Neural crest cell (in vitro differentiated cells): ENCODE data around the gene SLC35E2B. TPM values are rescaled to one million over a fixed set of nuclear protein-coding genes. Genes with fewer than 3 reads are reported as not detected.
"Not testable (repeated sequence)": the region's sequence is repeated elsewhere in the genome, so short reads cannot be mapped to it uniquely, and the experiment has no call there.

Experiments used
- DNase-seq: peaks from one replicate; pipeline ENCODE4 v3.0.0; 2021; ENCODE audit warnings: low read depth, mixed read lengths, low spot score
- H3K27ac Mint-ChIP-seq: one replicate; pipeline ENCODE4 v1.8.0; 2021; ENCODE audit warnings: mild to moderate bottlenecking, mixed read lengths; ENCODE audit not compliant: unreplicated experiment
- H3K27me3 Mint-ChIP-seq: 2 replicates; pipeline ENCODE4 v1.8.0; 2021; ENCODE audit warnings: low read depth, mild to moderate bottlenecking, mixed read lengths
- H3K36me3 Mint-ChIP-seq: 2 replicates; pipeline ENCODE4 v1.8.0; 2021; ENCODE audit warnings: low read depth, mild to moderate bottlenecking, mixed read lengths
- H3K4me1 Mint-ChIP-seq: 2 replicates; pipeline ENCODE4 v1.8.0; 2021; ENCODE audit warnings: mixed read lengths
- H3K4me3 Mint-ChIP-seq: one replicate; pipeline ENCODE4 v1.8.0; 2021; ENCODE audit warnings: mild to moderate bottlenecking, mixed read lengths
- H3K9me3 Mint-ChIP-seq: 2 replicates; pipeline ENCODE4 v1.8.0; 2021; ENCODE audit warnings: mixed read lengths
- total RNA-seq: library from RNA; stranded (reverse); gene quantifications from 2 replicates; pipeline ENCODE4 v1.2.1, GENCODE V29; 2021
- TF ChIP-seq, protein P1 (sequence below): fragments of 200-600 bp; sonication (generic); conservative IDR thresholded peaks from 2 replicates; pipeline ENCODE4 v1.5.0; 2021; ENCODE audit warnings: antibody characterized with exemption, mild to moderate bottlenecking

Gene SLC35E2B
- total RNA-seq, 1 donor from 2014 or later: 99.0 TPM

DNA sequence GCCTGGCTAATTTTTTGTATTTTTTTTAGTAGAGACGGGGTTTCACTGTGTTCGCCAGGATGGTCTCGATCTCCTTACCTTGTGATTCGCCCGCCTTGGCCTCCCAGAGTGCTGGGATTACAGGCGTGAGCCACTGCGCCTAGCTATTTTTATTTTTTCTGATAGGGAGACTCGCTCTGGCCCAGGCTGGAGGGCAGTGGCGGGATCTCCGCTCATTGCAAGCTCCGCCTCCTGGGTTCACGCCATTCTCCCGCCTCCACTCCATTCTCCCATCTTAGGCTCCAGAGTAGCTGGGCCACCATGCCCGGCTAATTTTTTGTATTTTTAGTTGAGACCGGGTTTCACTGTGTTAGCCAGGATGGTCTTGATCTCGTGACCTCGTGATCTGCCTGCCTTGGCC lies 33.5 kb upstream of the SLC35E2B start:
- DNase-seq, H3K36me3 Mint-ChIP-seq, H3K9me3 Mint-ChIP-seq, H3K27ac Mint-ChIP-seq, H3K27me3 Mint-ChIP-seq, H3K4me1 Mint-ChIP-seq: not testable (repeated sequence)
- peak overlapping the region; percentile 61 for H3K4me3 Mint-ChIP-seq

DNA sequence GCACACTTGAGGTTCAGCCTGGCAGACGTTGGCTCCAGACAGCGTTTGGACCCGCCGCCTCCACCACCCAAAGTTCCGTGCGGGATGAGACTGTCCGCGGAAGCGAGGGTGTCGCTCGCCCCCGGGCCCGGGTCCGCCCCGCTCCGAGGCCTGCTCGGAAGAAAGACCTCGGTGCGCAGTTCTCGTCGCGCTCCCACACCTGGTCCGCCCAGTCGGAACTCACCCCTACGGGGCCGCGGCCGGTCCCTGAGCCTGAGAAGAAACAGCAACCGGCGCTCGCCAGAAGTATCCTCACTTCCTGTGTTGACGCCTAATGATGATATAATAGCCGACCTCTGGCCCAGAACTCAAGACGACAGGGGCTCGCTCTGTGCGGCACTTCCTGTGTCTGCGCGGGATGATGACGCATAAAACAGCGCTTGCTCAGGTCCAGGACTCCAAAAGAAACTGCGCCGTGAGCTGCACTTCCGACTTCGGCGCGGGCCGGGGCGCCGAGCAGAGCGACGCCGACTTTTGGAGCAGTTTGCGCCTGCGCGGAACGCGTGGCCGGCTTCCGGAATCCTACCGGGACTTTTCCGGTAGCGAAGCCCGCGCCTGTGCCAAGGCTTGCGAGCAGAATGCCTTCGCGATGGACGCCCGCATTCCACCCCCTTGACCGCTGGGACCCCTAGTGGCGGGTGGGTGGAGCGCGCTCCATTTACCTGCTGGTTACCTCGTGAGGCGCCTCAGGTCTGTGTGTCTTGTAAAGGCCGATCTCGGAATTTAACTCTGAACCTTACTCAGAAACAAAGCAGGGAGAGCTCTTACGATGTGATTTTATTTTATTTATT lies 31.7 kb upstream of the SLC35E2B start, which contains the start of gene CDK11A:
Gene CDK11A, minus strand, starts transcription at position 323 of the 830 bp plus-strand sequence. CDS start 1,539 bp downstream, outside the sequence.
- H3K36me3 Mint-ChIP-seq, H3K4me1 Mint-ChIP-seq, H3K9me3 Mint-ChIP-seq, H3K27me3 Mint-ChIP-seq: not testable (repeated sequence)
- Mint-ChIP-seq H3K4me3 (peak within 1 kb of the TSS; percentile 92), H3K27ac (peak within 1 kb of the TSS; percentile 81)
- TF ChIP-seq, protein P1, sequence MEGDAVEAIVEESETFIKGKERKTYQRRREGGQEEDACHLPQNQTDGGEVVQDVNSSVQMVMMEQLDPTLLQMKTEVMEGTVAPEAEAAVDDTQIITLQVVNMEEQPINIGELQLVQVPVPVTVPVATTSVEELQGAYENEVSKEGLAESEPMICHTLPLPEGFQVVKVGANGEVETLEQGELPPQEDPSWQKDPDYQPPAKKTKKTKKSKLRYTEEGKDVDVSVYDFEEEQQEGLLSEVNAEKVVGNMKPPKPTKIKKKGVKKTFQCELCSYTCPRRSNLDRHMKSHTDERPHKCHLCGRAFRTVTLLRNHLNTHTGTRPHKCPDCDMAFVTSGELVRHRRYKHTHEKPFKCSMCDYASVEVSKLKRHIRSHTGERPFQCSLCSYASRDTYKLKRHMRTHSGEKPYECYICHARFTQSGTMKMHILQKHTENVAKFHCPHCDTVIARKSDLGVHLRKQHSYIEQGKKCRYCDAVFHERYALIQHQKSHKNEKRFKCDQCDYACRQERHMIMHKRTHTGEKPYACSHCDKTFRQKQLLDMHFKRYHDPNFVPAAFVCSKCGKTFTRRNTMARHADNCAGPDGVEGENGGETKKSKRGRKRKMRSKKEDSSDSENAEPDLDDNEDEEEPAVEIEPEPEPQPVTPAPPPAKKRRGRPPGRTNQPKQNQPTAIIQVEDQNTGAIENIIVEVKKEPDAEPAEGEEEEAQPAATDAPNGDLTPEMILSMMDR: peak; percentile 60
- peak; percentile 90 for DNase-seq

DNA sequence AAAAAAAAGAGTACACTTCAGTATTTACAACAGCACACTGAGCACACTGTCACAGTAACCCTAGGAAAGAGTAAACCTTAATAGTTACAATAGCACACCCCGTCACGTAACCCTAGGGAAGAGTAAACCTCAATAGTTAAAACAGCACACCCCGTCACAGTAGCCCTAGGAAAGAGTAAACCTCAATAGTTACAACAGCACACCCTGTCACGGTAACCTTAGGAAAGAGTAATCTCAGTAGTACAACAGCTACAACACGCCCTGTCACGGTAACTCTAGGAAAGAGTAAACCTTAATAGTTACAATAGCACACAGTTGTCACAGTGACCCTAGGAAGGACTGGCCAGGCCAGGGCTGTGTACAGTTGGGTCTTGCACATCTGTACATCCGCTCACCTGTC lies 28.6 kb upstream of the SLC35E2B start:
- TF ChIP-seq, protein P1: no peak
- Mint-ChIP-seq H3K4me3 (peak overlapping the region; percentile 73), H3K27ac (no peak overlapping the region), H3K36me3 (peaks cover 14% of the 10 kb centered on the region), H3K27me3 (no peaks in the 10 kb centered on the region), H3K9me3 (no peaks in the 10 kb centered on the region), H3K4me1 (peaks cover 8% of the 10 kb centered on the region)
- no peak for DNase-seq

DNA sequence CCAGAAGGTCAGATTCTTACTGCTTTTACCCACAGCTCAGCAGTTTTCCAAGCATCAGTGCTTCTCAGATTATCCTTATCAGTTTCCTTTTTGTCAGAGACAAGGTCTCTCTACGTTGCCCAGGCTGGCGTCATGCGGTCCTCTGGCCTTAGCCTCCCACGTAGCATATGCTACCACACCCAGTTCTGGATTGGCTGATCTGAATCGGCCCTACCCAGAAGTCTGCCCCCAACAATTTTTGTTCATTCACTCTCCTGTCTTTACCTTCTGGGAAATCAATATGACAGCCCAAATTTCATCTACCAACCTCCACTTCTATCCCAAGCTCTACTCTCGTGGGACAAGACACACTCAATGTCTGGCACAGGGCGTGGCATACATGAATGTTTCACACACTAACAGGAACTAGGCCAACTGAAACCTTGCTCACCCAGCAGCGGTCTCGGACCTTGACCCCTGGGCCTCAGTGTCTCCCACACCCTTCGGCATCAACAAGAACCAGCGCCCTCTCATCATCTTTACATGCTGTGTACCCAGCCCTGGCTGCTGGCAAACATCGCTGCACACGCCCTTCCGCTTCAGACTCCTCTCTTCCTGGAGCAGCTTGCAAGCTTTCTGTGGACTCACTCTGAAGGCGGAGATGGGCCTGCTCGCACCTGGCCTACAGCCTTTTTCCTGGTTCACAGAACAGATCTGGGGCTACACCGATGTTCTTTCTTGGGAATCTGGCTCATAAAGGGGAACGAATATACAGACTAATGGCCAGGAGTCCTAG lies 22.7 kb upstream of the SLC35E2B start:
- H3K36me3 Mint-ChIP-seq: peaks cover 13% of the 10 kb centered on the region
- not testable (repeated sequence) for H3K27ac Mint-ChIP-seq, DNase-seq, H3K4me3 Mint-ChIP-seq, H3K4me1 Mint-ChIP-seq, H3K27me3 Mint-ChIP-seq, H3K9me3 Mint-ChIP-seq

DNA sequence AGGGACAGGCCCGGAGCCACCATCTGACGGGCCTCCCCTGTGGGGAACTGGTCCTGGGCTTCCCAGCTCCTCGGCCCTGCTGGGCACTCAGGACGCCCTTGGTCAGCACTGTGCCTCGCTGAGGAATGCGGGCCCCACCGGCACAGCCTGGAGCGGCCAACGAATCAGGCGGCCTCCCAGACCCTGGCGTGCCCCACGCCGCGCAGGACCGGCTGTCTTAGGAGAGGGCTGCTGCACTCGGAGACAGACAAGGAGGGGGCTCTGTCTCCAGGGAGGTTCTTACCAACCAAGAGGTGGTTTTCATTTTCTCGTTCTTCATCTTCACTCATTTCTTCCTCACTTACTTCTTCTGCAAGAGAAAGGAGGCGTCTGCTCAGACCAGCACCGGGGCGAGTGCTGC lies 15.3 kb upstream of the SLC35E2B start:
- H3K27ac Mint-ChIP-seq, H3K9me3 Mint-ChIP-seq, H3K4me1 Mint-ChIP-seq, H3K36me3 Mint-ChIP-seq, H3K27me3 Mint-ChIP-seq, DNase-seq, H3K4me3 Mint-ChIP-seq: not testable (repeated sequence)

DNA sequence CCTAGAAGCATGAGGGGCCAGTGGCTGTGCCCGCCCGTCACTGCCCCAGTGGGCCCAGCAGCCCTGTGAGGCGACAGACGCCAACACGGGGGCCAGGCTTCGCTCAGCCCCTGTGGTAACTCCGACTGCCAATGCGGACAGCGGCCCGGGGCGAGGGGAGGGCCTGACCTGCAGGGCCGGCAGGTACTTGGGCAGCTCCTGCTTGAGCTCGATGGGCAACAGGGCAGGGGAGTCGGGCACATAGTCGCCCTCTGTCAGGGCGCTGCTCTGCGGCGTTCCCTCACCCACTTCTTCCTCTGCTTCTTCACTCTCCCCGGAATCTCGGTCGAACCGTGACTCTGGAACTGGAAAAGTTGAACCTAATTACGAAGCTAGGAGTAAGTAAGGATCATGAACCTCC lies 14.6 kb upstream of the SLC35E2B start:
- H3K36me3 Mint-ChIP-seq, H3K9me3 Mint-ChIP-seq, H3K27me3 Mint-ChIP-seq, H3K4me1 Mint-ChIP-seq, H3K4me3 Mint-ChIP-seq, H3K27ac Mint-ChIP-seq, DNase-seq: not testable (repeated sequence)

DNA sequence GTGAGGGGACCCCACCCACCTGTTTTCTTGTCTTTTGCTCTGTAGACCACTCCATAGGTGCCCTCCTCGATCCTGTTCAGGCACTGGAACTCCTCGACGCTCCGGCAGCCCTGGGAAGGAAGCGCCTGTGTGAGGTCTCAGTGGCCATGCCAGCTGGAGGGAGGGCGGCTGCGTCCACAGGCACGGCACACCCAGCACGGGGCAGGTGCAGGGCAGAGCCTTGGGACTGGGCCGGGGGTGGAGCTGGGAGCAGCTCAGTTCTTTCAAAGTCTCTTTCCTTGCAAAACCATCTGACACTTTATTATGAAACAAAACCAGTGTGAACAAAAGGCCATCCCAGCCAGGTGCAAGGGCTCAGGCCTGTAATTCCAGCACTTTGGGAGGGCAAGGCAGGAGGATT lies 13.0 kb upstream of the SLC35E2B start:
- H3K4me3 Mint-ChIP-seq, H3K27ac Mint-ChIP-seq, H3K4me1 Mint-ChIP-seq, H3K27me3 Mint-ChIP-seq, H3K9me3 Mint-ChIP-seq, DNase-seq, H3K36me3 Mint-ChIP-seq: not testable (repeated sequence)

DNA sequence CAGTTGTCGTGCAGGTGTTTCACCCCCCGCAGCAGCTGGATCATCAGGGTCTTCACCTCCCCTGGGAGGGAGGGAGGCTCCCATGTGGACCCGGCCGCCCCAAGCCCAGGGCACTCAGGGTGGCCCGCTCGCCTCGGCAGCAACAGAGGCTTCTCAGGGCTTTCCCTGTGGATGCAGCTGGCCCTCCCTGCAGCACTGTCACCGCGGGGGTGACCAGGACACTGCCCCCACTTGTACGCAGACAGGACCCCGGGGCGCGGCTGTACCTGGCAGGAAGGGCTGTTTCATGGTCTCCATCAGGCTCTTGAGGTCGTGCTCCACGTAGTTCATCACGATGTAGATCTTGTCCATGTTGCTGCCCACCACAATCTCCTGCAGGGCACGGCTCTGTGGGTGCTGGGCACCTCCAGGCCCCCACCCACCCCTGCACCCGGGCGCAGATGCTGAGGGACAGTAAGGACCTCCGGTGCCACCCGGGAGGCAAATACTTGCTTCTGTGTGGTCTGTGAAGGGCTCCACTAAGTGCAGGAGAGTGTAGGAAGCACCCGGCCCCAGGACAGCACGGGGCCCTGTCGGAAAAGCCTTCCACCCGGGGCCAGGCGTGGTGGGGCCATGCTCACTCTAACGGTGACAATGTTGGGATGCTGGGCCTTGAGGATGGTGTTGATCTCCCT lies 11.8 kb upstream of the SLC35E2B start:
- H3K4me3 Mint-ChIP-seq, H3K27ac Mint-ChIP-seq, DNase-seq, H3K27me3 Mint-ChIP-seq, H3K4me1 Mint-ChIP-seq, H3K9me3 Mint-ChIP-seq, H3K36me3 Mint-ChIP-seq: not testable (repeated sequence)
